OCI-LY3 (cell line): ENCODE data around the gene CYP24A1.

ENCODE experiments used
- H2AFZ ChIP-seq: fragments of 200-600, 300-600 bp; shearing (Covaris generic); 2 replicates; pipeline ENCODE4 v1.6.0; 2014; ENCODE audit warnings: antibody characterized with exemption, low read depth, low read length
- H3K27ac ChIP-seq: fragments of 200-600, 300-600 bp; sonication (generic); 2 replicates; pipeline ENCODE4 v1.5.1; 2014; ENCODE audit warnings: mild to moderate bottlenecking, low read length, moderate library complexity, mixed read lengths
- H3K27me3 ChIP-seq: fragments of 200-600, 300-600 bp; sonication (generic); 2 replicates; pipeline ENCODE4 v1.6.1; 2014; ENCODE audit warnings: low read depth, low read length, mixed read lengths
- H3K36me3 ChIP-seq: fragments of 200-600, 300-600 bp; sonication (generic); replicated peaks from 2 replicates; pipeline ENCODE3; 2014; ENCODE audit warnings: low read depth, low read length, mixed read lengths
- H3K4me1 ChIP-seq: fragments of 300-600, 200-600 bp; sonication (generic); 2 replicates; pipeline ENCODE4 v1.6.1; 2014; ENCODE audit warnings: low read length, mixed read lengths
- H3K4me2 ChIP-seq: fragments of 200-600, 300-600 bp; sonication (generic); 2 replicates; pipeline ENCODE4 v1.6.1; 2014; ENCODE audit warnings: low read length, mixed read lengths
- H3K4me3 ChIP-seq: fragments of 300-600, 200-600 bp; sonication (generic); 2 replicates; pipeline ENCODE4 v1.5.1; 2014; ENCODE audit warnings: antibody characterized with exemption, mild to moderate bottlenecking, low read length, moderate library complexity
- H3K79me2 ChIP-seq: fragments of 300-600, 200-600 bp; shearing (Covaris generic); 2 replicates; pipeline ENCODE4 v1.6.1; 2014; ENCODE audit warnings: mild to moderate bottlenecking, low read length, mixed read lengths
- H3K9ac ChIP-seq: fragments of 300-600, 200-600 bp; shearing (Covaris generic); 2 replicates; pipeline ENCODE4 v1.6.0; 2014; ENCODE audit warnings: mild to moderate bottlenecking, low read length, moderate library complexity
- H3K9me3 ChIP-seq: fragments of 200-600, 300-600 bp; shearing (Covaris generic); 2 replicates; pipeline ENCODE4 v1.6.1; 2014; ENCODE audit warnings: low read length, mixed read lengths; ENCODE audit not compliant: insufficient read depth
- H4K20me1 ChIP-seq: fragments of 200-600, 300-600 bp; sonication (generic); 2 replicates; pipeline ENCODE4 v1.6.1; 2016; ENCODE audit warnings: low read length, mixed read lengths; ENCODE audit not compliant: insufficient read depth
- CTCF ChIP-seq: fragments of 200-600, 300-600 bp; sonication (generic); IDR thresholded peaks from 2 replicates; pipeline ENCODE4 v1.5.1; 2014; ENCODE audit warnings: antibody characterized with exemption, low read length, low read depth
- EZH2phosphoT487 ChIP-seq: fragments of 200-600 bp; shearing (Covaris generic); IDR thresholded peaks from 2 replicates; pipeline ENCODE4 v1.6.1; 2018; ENCODE audit warnings: antibody characterized with exemption, mixed run types, low read depth

The CYP24A1 gene

DNA sequence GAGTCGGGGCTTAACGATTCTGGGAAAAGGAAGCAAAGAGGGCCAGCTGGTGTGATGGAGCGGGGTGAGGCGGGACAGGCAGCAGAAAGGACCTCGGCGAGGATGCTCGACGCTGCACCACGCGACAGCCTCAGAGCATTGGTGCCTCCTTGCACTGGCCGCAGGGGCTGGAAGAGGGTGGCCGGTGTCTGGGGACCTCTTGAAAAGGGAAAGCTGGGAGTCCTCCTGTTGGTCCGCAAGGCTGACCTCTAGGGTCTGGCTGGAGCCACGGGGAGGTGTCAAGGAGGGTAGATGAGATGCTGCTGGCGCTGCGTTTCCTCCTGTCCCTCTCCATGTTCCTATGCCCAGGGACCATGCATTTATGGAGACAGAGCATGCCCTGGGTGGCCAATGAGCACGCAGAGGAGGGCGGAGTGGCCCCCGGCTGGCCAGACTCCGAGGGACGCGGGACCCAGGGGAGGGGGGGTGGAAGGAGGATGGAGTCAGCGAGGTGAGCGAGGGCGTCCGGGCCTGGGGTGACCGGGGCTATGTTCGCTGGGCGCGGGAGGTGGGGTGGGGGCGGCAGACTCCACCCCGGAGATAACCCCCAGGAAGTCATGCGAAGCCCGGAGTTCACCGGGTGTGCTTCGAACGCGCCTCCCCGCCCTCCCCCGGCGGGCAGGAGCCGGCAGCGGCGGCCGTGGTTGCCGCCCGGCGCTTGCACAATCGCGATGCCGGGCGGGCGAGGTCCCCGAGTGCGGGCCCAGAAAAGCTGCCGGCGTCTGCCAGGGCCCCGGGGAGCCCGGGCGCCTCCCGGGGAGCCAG is at the start of gene CYP24A1:
TSS of gene CYP24A1 (minus strand) at position 334 of the 804 bp plus-strand sequence. CDS start 407 bp downstream, outside the sequence.
- no peak within 1 kb of the TSS for H3K4me2 ChIP-seq
- no peak within 1 kb of the TSS for H3K27ac ChIP-seq
- peaks cover 38% of the 10 kb centered on the region for H3K27me3 ChIP-seq
- H3K9me3 ChIP-seq = no peaks in the 10 kb centered on the region
- TF ChIP-seq CTCF = no peak
- H3K9ac ChIP-seq = no peak within 1 kb of the TSS
- H3K36me3 ChIP-seq = no peaks in the 10 kb centered on the region
- H3K79me2 ChIP-seq = no peaks in the 10 kb centered on the region
- no peaks in the 10 kb centered on the region for H3K4me1 ChIP-seq
- no peak within 1 kb of the TSS for H2AFZ ChIP-seq
- no peaks in the 10 kb centered on the region for H4K20me1 ChIP-seq
- H3K4me3 ChIP-seq = no peak within 1 kb of the TSS

DNA sequence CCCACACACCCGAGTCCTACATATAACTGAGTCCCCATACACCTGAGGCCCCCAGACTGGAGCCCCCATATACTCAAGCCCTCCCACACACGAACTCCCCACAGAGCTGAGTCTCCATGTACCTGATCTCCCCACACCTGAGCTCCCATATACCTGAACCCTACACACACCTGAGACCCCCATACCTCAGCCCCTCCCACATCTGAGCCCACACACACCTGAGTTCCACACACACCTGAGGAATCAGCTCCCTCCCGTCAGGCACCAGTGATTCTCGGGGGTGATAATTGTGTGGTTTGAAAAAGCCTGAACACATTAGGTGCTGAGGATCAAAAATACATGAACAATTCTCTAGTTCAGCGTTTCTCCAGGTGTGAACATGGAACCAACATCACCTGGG is 49.5 kb upstream of the CYP24A1 start:
- no peak overlapping the region for H3K4me2 ChIP-seq
- no peak overlapping the region for H2AFZ ChIP-seq
- no peaks in the 10 kb centered on the region for H3K79me2 ChIP-seq
- no peaks in the 10 kb centered on the region for H4K20me1 ChIP-seq
- no peak overlapping the region for H3K27ac ChIP-seq
- H3K36me3 ChIP-seq = peaks cover 4% of the 10 kb centered on the region
- no peak overlapping the region for H3K4me3 ChIP-seq
- no peak overlapping the region for H3K9ac ChIP-seq
- H3K4me1 ChIP-seq = peaks cover 31% of the 10 kb centered on the region
- H3K9me3 ChIP-seq = peaks cover 8% of the 10 kb centered on the region; the same call in 1 of the 2 replicates
- TF ChIP-seq EZH2phosphoT487 = no peak
- no peak for TF ChIP-seq CTCF
- no peaks in the 10 kb centered on the region for H3K27me3 ChIP-seq

DNA sequence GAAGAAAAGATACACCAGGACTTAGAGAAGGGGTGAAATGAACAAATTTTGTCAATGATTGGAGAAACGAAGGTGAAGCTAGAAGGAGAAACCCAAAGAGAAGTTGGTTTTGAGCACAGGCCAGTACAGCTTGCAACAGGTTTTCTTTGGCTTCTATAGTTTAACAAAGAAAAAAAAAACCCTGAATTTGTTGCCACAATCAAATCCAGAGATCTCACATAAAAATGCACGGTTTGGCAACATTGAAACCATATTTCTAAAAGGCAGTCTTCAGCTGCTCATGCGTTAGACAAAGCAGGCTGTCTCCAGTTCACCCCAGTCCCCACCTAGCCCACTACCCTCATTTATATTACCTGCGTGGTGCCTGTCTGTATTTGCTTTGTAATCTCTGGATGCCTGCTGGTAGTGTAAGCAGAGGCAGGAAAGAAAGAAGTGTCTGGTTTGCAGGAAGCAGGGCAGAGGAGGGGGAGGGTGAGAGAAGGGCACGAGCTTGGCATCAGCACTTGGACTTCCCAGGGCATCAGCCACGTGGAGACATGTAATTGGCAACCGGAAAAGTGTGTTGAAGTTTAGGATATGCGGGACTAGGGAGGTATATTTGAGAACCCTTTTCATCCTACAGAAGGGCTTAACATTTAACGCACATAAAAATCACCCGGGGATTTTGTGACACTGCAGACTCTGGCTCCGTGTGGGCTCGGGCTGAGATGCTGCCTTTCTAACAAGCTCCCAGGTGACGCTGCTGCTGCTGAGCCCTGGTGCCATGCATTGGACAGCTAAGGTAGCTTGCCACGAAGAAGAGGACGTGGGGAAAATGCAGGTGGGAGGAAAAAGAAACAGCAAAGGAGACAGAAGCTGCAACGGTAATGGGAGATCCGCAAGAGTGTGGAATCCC is 48.5 kb upstream of the CYP24A1 start:
- Histone ChIP-seq H3K27me3 (no peaks in the 10 kb centered on the region), H2AFZ (no peak overlapping the region), H3K9ac (no peak overlapping the region), H3K4me1 (peaks cover 22% of the 10 kb centered on the region), H3K36me3 (peaks cover 7% of the 10 kb centered on the region), H3K4me2 (peak overlapping the region; percentile 32; the same call in 1 of the 2 replicates), H4K20me1 (no peaks in the 10 kb centered on the region), H3K27ac (peak overlapping the region; percentile 23; the same call in 1 of the 2 replicates), H3K4me3 (no peak overlapping the region), H3K9me3 (no peaks in the 10 kb centered on the region), H3K79me2 (no peaks in the 10 kb centered on the region)
- TF ChIP-seq EZH2phosphoT487 (no peak), CTCF (no peak)

DNA sequence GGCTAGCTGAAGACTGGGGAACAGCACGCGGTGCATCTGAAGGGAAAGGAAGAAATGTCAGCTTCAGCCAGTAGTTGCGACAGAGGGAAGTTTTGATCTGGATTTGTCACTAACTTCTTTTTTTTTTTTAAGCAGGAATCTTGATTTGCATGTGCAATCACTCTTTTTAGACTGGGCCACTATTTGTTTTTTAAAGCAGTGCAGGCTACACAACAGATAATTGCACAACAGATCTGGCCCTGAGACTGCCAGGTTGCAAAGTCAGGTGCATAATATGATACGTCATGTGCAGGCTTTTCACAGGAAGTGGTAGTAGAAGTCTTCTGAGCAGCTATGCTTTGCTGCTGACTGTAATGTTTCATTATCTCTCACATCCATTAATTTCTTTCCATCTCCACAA is 47.6 kb upstream of the CYP24A1 start:
- peak overlapping the region; percentile 32 for H3K4me2 ChIP-seq
- H3K79me2 ChIP-seq = no peaks in the 10 kb centered on the region
- H3K36me3 ChIP-seq = peaks cover 11% of the 10 kb centered on the region
- H3K4me3 ChIP-seq = no peak overlapping the region
- peaks cover 17% of the 10 kb centered on the region for H3K4me1 ChIP-seq
- no peak overlapping the region for H2AFZ ChIP-seq
- no peak for TF ChIP-seq EZH2phosphoT487
- TF ChIP-seq CTCF = no peak
- H3K27me3 ChIP-seq = no peaks in the 10 kb centered on the region
- no peaks in the 10 kb centered on the region for H3K9me3 ChIP-seq
- H3K27ac ChIP-seq = peak overlapping the region; percentile 23; the same call in 1 of the 2 replicates
- H3K9ac ChIP-seq = no peak overlapping the region
- no peaks in the 10 kb centered on the region for H4K20me1 ChIP-seq
